Measurements from ENCODE around the gene HAVCR2. TPM values are rescaled to one million over a fixed set of nuclear protein-coding genes. Genes with fewer than 3 reads are reported as not detected.

The HAVCR2 gene
- total RNA-seq, 2 donors from 2014 or later, result 16.8 to 38.0 TPM

DNA sequence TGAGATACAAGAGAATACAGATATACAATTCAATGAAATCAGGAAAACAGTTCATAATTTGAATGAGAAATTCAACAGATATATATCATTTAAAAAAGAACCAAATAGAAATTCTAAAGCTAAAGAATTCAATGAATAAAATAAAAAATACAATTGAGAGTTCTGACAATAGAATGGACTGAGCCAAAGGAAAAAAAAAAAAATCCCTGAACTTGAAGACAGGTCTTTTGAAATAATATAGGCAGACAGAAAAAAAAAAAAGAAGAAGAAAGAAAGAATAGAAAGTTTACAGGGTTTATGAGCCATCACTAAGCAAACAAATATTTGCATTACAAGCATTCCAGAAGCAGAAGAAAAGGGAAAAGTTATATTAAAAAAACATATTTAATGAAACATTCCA is 12.9 kb upstream of the HAVCR2 start:
- ATAC-seq (ENCODE audit: insufficient number of reproducible peaks, low FRiP score, low read depth), result no peak
- H3K36me3 ChIP-seq, result no peaks in the 10 kb centered on the region
- H3K4me1 ChIP-seq (ENCODE audit: control insufficient read depth in 1 of 2, low read depth in 2 of 2), result no peaks in the 10 kb centered on the region
- no peaks in the 10 kb centered on the region for H3K27me3 ChIP-seq (replicated peaks; ENCODE audit: insufficient read depth)
- TF ChIP-seq, protein P1, sequence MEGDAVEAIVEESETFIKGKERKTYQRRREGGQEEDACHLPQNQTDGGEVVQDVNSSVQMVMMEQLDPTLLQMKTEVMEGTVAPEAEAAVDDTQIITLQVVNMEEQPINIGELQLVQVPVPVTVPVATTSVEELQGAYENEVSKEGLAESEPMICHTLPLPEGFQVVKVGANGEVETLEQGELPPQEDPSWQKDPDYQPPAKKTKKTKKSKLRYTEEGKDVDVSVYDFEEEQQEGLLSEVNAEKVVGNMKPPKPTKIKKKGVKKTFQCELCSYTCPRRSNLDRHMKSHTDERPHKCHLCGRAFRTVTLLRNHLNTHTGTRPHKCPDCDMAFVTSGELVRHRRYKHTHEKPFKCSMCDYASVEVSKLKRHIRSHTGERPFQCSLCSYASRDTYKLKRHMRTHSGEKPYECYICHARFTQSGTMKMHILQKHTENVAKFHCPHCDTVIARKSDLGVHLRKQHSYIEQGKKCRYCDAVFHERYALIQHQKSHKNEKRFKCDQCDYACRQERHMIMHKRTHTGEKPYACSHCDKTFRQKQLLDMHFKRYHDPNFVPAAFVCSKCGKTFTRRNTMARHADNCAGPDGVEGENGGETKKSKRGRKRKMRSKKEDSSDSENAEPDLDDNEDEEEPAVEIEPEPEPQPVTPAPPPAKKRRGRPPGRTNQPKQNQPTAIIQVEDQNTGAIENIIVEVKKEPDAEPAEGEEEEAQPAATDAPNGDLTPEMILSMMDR (IDR thresholded peaks at IDR 0.05), result no peak
- peaks cover 4% of the 10 kb centered on the region for H3K9me3 ChIP-seq
- no peak overlapping the region for H3K4me3 ChIP-seq
- H3K27ac ChIP-seq, result no peak overlapping the region
- no peak for DNase-seq (ENCODE audit: low spot score)

DNA sequence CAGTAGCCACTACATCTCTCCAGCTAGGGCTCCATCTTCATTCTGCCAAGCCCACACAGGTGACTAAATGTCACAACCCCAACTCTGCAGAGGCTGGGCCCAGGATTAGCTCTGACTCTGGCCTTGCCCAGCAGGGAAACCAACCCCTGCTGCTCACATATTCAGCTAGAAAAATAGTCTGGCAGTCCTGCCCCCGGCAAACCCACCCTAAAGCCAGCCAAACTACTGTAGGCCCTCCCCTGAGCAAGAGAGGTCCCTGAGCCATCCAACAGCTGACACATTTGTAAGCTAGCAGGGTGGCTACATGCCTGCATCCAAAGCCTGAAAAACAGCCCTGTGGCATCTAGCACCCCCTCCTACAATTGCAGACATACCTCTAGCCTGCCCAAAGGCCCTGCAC is 11.3 kb upstream of the HAVCR2 start:
- no peak for DNase-seq (ENCODE audit: low spot score)
- TF ChIP-seq, protein P1 (IDR thresholded peaks at IDR 0.05), result no peak
- peaks cover 4% of the 10 kb centered on the region for H3K9me3 ChIP-seq

DNA sequence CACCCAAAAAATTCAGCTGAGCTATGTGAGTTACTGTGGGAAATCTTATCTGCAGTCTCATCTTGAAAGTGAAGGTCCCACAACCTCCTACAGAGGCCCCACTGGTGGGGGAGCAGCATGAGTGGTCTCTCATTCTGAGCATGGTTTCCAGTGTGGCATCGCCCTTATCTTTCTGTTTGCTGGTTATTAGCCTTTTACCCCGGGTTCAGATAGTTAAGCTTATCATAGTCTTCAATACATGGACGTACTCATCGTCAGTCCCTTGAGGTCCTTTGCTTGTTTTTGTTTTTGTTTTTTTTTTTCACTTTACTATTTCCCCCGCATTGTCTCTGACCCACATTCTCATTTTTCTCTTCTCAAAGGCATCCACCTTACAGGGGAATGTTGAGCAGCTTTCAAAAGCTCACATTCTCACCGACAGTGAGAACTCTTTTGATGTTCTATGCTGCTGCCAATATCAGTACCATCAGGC is 7.7 kb upstream of the HAVCR2 start:
- peaks cover 4% of the 10 kb centered on the region for H3K9me3 ChIP-seq
- no peak overlapping the region for H3K27ac ChIP-seq
- ATAC-seq (ENCODE audit: insufficient number of reproducible peaks, low FRiP score, low read depth), result no peak
- DNase-seq (ENCODE audit: low spot score), result no peak
- TF ChIP-seq, protein P1 (IDR thresholded peaks at IDR 0.05), result no peak
- no peak overlapping the region for H3K4me3 ChIP-seq
- no peaks in the 10 kb centered on the region for H3K36me3 ChIP-seq
- H3K4me1 ChIP-seq (ENCODE audit: control insufficient read depth in 1 of 2, low read depth in 2 of 2), result no peaks in the 10 kb centered on the region
- H3K27me3 ChIP-seq (replicated peaks; ENCODE audit: insufficient read depth), result no peaks in the 10 kb centered on the region

More for the DNA sequence above, 11.3 kb upstream of the HAVCR2 start:
- Histone ChIP-seq H3K27ac (no peak overlapping the region), H3K36me3 (no peaks in the 10 kb centered on the region), H3K27me3 (replicated peaks; ENCODE audit: insufficient read depth) (no peaks in the 10 kb centered on the region), H3K4me3 (no peak overlapping the region), H3K4me1 (ENCODE audit: control insufficient read depth in 1 of 2, low read depth in 2 of 2) (no peaks in the 10 kb centered on the region)
- ATAC-seq (ENCODE audit: insufficient number of reproducible peaks, low FRiP score, low read depth), result no peak

DNA sequence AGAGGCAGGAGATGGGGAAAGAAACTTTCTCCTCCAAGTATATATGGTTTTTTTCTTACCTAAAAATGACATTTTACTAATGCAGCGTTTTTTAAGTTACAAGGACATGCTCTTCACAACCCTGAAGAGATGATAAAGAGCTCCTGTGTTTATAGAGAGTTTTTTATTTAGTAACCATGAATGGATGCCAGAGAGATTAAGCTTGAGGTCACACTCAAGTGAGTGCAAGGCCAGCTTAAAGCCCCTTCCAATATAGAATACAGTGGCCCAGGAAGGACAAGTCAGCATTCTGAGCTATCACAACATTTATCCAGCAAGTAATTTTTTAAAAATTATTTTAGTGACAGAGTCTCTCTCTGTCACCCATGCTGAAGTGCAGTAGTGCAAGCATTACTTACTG is 6.7 kb upstream of the HAVCR2 start:
- no peak overlapping the region for H3K4me3 ChIP-seq
- H3K4me1 ChIP-seq (ENCODE audit: control insufficient read depth in 1 of 2, low read depth in 2 of 2), result no peaks in the 10 kb centered on the region
- H3K27me3 ChIP-seq (replicated peaks; ENCODE audit: insufficient read depth), result no peaks in the 10 kb centered on the region
- no peak overlapping the region for H3K27ac ChIP-seq
- no peaks in the 10 kb centered on the region for H3K9me3 ChIP-seq
- no peak for ATAC-seq (ENCODE audit: insufficient number of reproducible peaks, low FRiP score, low read depth)
- H3K36me3 ChIP-seq, result no peaks in the 10 kb centered on the region
- TF ChIP-seq, protein P1 (IDR thresholded peaks at IDR 0.05), result no peak
- no peak for DNase-seq (ENCODE audit: low spot score)

DNA sequence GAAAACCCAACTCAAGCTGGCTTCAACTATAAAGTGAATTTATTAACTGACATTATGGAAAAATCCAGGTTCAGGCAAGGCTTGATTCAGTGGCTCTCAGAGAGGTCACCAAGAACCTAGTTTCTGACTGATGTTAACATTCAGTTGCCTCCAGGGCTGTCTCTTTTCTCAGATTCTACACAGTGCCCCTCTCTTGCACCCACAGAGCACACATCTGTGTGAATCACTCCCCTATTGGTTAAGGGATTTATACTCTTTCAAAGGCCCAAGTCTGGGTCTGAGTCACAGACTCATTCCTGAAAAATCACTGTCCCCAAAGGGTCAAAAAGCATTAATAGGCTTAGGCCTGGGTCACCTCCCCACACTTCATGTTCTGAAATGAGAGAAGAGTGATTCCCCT is 6.2 kb upstream of the HAVCR2 start:
- Histone ChIP-seq H3K27me3 (replicated peaks; ENCODE audit: insufficient read depth) (no peaks in the 10 kb centered on the region), H3K36me3 (no peaks in the 10 kb centered on the region), H3K9me3 (no peaks in the 10 kb centered on the region), H3K4me3 (no peak overlapping the region), H3K27ac (no peak overlapping the region), H3K4me1 (ENCODE audit: control insufficient read depth in 1 of 2, low read depth in 2 of 2) (no peaks in the 10 kb centered on the region)
- TF ChIP-seq, protein P1 (IDR thresholded peaks at IDR 0.05), result no peak
- DNase-seq (ENCODE audit: low spot score) (no peak), ATAC-seq (ENCODE audit: insufficient number of reproducible peaks, low FRiP score, low read depth) (no peak)
